HepG2 (cell line): ENCODE results near the gene SPIN1. TPM values are rescaled to one million over a fixed set of nuclear protein-coding genes. Genes with fewer than 3 reads are reported as not detected.

Source experiments
- AFF4 ChIP-seq: sonication (generic); formaldehyde crosslinking; IDR thresholded peaks from 2 replicates; pipeline ENCODE4 v1.4.0; 2020; ENCODE audit warnings: missing genetic modification reagents
- ATF5 ChIP-seq: sonication (generic); formaldehyde crosslinking; IDR thresholded peaks from 2 replicates; pipeline ENCODE4 v1.4.0; 2020; ENCODE audit warnings: mild to moderate bottlenecking, low read depth, missing genetic modification reagents
- ERF ChIP-seq: IDR thresholded peaks from 2 replicates; pipeline ENCODE4 v1.6.1; 2018; ENCODE audit warnings: missing biosample characterization, missing genetic modification reagents
- GABPA ChIP-seq, 2 experiments: IDR thresholded peaks; 2 replicates each; pipeline ENCODE4 v1.6.1; 2011 to 2016; ENCODE audit warnings: low read depth in 2 of 2, low read length in 1 of 2, missing biosample characterization in 1 of 2, missing genetic modification characterization in 1 of 2
- MEIS2 ChIP-seq: sonication (generic); formaldehyde crosslinking; IDR thresholded peaks from 2 replicates; pipeline ENCODE4 v1.9.0; 2021; ENCODE audit warnings: mild to moderate bottlenecking, missing genetic modification reagents
- ONECUT2 ChIP-seq: sonication (generic); formaldehyde crosslinking; IDR thresholded peaks from 2 replicates; pipeline ENCODE4 v1.4.0; 2020; ENCODE audit warnings: missing genetic modification reagents
- PTBP1 ChIP-seq: fragments of 200-400 bp; formaldehyde crosslinking; IDR thresholded peaks from 2 replicates; pipeline ENCODE4 v1.6.1; 2018; ENCODE audit warnings: low read length, low read depth; ENCODE audit not compliant: poor library complexity, severe bottlenecking
- RFX5 ChIP-seq: IDR thresholded peaks from 2 replicates; pipeline ENCODE4 v1.6.1; 2011; ENCODE audit warnings: low read depth, low read length, improper control_type of control experiment
- SATB2 ChIP-seq: sonication (generic); formaldehyde crosslinking; IDR thresholded peaks from 2 replicates; pipeline ENCODE4 v1.5.0; 2020; ENCODE audit warnings: missing genetic modification reagents
- SMC3 ChIP-seq: IDR thresholded peaks from 2 replicates; pipeline ENCODE4 v1.6.1; 2011; ENCODE audit warnings: low read length, improper control_type of control experiment
- SOX13 ChIP-seq, 3 experiments: fragments of 450-650 bp in 1 of 3; sonication (generic) in 1 of 3; formaldehyde crosslinking in 1 of 3; IDR thresholded peaks in 2 of 3; conservative IDR thresholded peaks in 1 of 3; 2 replicates each; pipeline versions ENCODE4 v1.5.0 to v1.6.1; 2016 to 2020; ENCODE audit warnings: antibody characterized with exemption in 1 of 3, mild to moderate bottlenecking in 1 of 3, missing compliant biosample characterization in 1 of 3, missing genetic modification reagents in 1 of 3, moderate library complexity in 1 of 3
- SOX5 ChIP-seq: IDR thresholded peaks from 2 replicates; pipeline ENCODE4 v1.6.1; 2016; ENCODE audit warnings: borderline replicate concordance
- SOX6 ChIP-seq, 2 experiments: fragments of 450-650 bp in 1 of 2; sonication (generic) in 1 of 2; formaldehyde crosslinking in 1 of 2; IDR thresholded peaks; 2 replicates each; pipeline versions ENCODE4 v1.4.0 to v1.6.1; 2017 to 2020; ENCODE audit warnings: antibody characterized with exemption in 1 of 2, mild to moderate bottlenecking in 1 of 2, missing genetic modification reagents in 1 of 2
- TBX3 ChIP-seq: fragments of 450-650 bp; IDR thresholded peaks from 2 replicates; pipeline ENCODE4 v1.6.1; 2017; ENCODE audit warnings: antibody characterized with exemption, mild to moderate bottlenecking, inconsistent platforms, borderline replicate concordance
- TOE1 ChIP-seq: sonication (generic); formaldehyde crosslinking; IDR thresholded peaks from 2 replicates; pipeline ENCODE4 v1.4.0; 2020; ENCODE audit warnings: mild to moderate bottlenecking, missing genetic modification reagents
- ZIK1 ChIP-seq: sonication (generic); formaldehyde crosslinking; IDR thresholded peaks from 2 replicates; pipeline ENCODE4 v1.5.0; 2020; ENCODE audit warnings: mild to moderate bottlenecking, low read depth, missing genetic modification reagents, borderline replicate concordance
- ZMYM3 ChIP-seq: sonication (generic); formaldehyde crosslinking; IDR thresholded peaks from 2 replicates; pipeline ENCODE4 v1.5.1; 2020; ENCODE audit warnings: mild to moderate bottlenecking, missing genetic modification reagents
- ZNF253 ChIP-seq: sonication (generic); formaldehyde crosslinking; IDR thresholded peaks from 2 replicates; pipeline ENCODE4 v1.8.0; 2022; ENCODE audit warnings: mild to moderate bottlenecking, missing genetic modification reagents, borderline replicate concordance
- ZNF619 ChIP-seq: sonication (generic); formaldehyde crosslinking; IDR thresholded peaks from 2 replicates; pipeline ENCODE4 v1.4.0; 2020; ENCODE audit warnings: mild to moderate bottlenecking, missing genetic modification reagents
- ZNF660 ChIP-seq: sonication (generic); formaldehyde crosslinking; IDR thresholded peaks from 2 replicates; pipeline ENCODE4 v1.5.1; 2020; ENCODE audit warnings: mild to moderate bottlenecking, low read depth, missing genetic modification reagents, borderline replicate concordance
- ZNF7 ChIP-seq: IDR thresholded peaks from 2 replicates; pipeline ENCODE4 v1.6.1; 2016; ENCODE audit warnings: missing biosample characterization, missing genetic modification reagents
- polyA plus RNA-seq, 8 experiments: library from polyadenylated mRNA; depleted of rRNA in 3 of 8; stranded (reverse) in 7 of 8; unstranded in 1 of 8; fragments of >200 nt; fragmentation: Illumina TruSeq in 4 of 8; extraction: Trizol in 4 of 8; gene quantifications; 2 replicates each; pipeline versions ENCODE4 v1.2.1 to v1.2.3, GENCODE V29; 2011 to 2016; ENCODE audit warnings: low read depth in 4 of 8, missing spikeins in 1 of 8, mixed read lengths in 1 of 8; ENCODE audit not compliant: insufficient read depth in 1 of 8
- total RNA-seq, 5 experiments: library from RNA; depleted of rRNA; stranded (reverse); fragments of >200 nt; fragmentation: Illumina TruSeq; extraction: Trizol; gene quantifications; 2 replicates each; pipeline ENCODE4 v1.2.3, GENCODE V29; 2016; ENCODE audit warnings: low read depth in 1 of 5

Gene SPIN1
- total and polyA plus RNA-seq, 2 of the 13 experiments (the other 11 are each of a cell fraction or from before 2014, with no cell fraction given): 20.0 to 24.3 TPM

- no peak for TF ChIP-seq ONECUT2 (CRISPR knock-in tag)
- TF ChIP-seq ATF5 (CRISPR knock-in tag): no peak
- TF ChIP-seq RFX5: no peak
- no peak for TF ChIP-seq AFF4 (CRISPR knock-in tag)
- TF ChIP-seq SOX6 (IDR thresholded peaks at IDR 0.05): no peak
- peak; percentile 43; the same call in 1 of the 2 replicates for TF ChIP-seq SOX6 (CRISPR knock-in tag; IDR thresholded peaks at IDR 0.05)
- no peak for TF ChIP-seq ZNF7
- TF ChIP-seq ZIK1 (CRISPR knock-in tag): no peak
- TF ChIP-seq ZNF619 (CRISPR knock-in tag): no peak
- TF ChIP-seq SMC3: no peak
- TF ChIP-seq ZNF660 (CRISPR knock-in tag): no peak
- no peak for TF ChIP-seq MEIS2
- no peak for TF ChIP-seq ERF (CRISPR knock-in tag)
- no peak for TF ChIP-seq SATB2 (CRISPR knock-in tag)
- TF ChIP-seq PTBP1: no peak
- TF ChIP-seq SOX13 (IDR thresholded peaks at IDR 0.05): 0 out of 2 replicates have a peak, but pooled peaks have one; percentile 26
- peak in 1 of 2 experiments; percentile 78; a peak in 2 of 4 replicates for TF ChIP-seq SOX13 (CRISPR knock-in tag; conservative IDR thresholded peaks at IDR 0.05 in 1 of 2, IDR thresholded peaks at IDR 0.05 in 1 of 2)
- no peak for TF ChIP-seq GABPA (IDR thresholded peaks at IDR 0.05; ENCODE audit: low read depth, low read length)
- no peak for TF ChIP-seq GABPA (CRISPR knock-in tag; IDR thresholded peaks at IDR 0.05; ENCODE audit: low read depth)
- peak; percentile 58 for TF ChIP-seq SOX5
- no peak for TF ChIP-seq ZNF253
- TF ChIP-seq TOE1: no peak
- TF ChIP-seq TBX3: no peak
- no peak for TF ChIP-seq ZMYM3
These were observed 48.1 kb downstream of the SPIN1 start (continued) for GRCh38 chr9:88436379-88436778.
